ENCODE data around the gene NRIP2. TPM values are rescaled to one million over a fixed set of nuclear protein-coding genes. Genes with fewer than 3 reads are reported as not detected.

The NRIP2 gene
- total and polyA plus RNA-seq, 10 of the 15 experiments (the other 5 are each of a cell fraction or from before 2014, with no cell fraction given), result 0.04 to 0.83 (median 0.42) TPM; not detected in 7

DNA sequence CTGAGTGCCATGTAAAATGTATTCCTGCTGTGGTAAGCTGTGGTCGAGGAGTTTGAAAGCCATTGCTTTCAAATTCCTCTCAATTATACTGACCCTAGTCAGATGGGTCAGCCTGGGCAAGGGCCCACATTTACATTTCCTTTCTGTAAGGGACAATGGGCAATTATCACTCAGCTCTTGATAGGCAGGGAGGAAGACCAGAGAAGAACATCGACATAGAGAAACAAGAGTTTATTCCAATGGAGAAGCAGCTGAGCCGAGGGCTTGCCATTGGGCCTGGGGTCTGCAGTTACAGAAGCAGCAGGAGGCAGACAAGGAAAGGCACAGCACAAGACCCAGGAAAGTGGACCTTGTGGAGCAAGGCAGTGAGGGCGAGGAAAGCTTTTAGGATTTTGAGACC, 9.7 kb downstream of the NRIP2 start:
- no peak for ATAC-seq
- no peak for FAIRE-seq
- TF ChIP-seq ESRRA (IDR thresholded peaks at IDR 0.05; ENCODE audit: low read length), result no peak
- no peak for TF ChIP-seq ASH2L (IDR thresholded peaks at IDR 0.05; ENCODE audit: borderline replicate concordance, low read depth)
- TF ChIP-seq NR2C1 (IDR thresholded peaks at IDR 0.05), result no peak
- TF ChIP-seq BACH1 (IDR thresholded peaks at IDR 0.05; ENCODE audit: borderline replicate concordance), result no peak
- TF ChIP-seq MTA2 (IDR thresholded peaks at IDR 0.05; ENCODE audit: low read depth), result no peak
- TF ChIP-seq TCF12 (IDR thresholded peaks at IDR 0.05; ENCODE audit: low read depth, low read length), result no peak
- WGBS (ENCODE audit: insufficient coverage, insufficient replicate concordance, low lambda C conversion rate, missing lambda C conversion rate), result 92% methylated on average over 4 of the region's 4 CpGs
- Histone ChIP-seq H3K79me2 (ENCODE audit: control insufficient read depth, insufficient read depth, low read length) (no peaks in the 10 kb centered on the region), H3K36me3 (ENCODE audit: control insufficient read depth in 2 of 2, insufficient read depth in 2 of 2, low read length in 1 of 2) (peaks cover 3 to 18% of the 10 kb centered on the region in 2 experiments), H3K27ac (ENCODE audit: control insufficient read depth, insufficient read depth) (no peak overlapping the region), H3K27me3 (replicated peaks in 1 of 2; ENCODE audit: control insufficient read depth in 2 of 2, insufficient read depth in 2 of 2, low read length in 1 of 2) (no peaks in the 10 kb centered on the region), H4K20me1 (ENCODE audit: control insufficient read depth, insufficient read depth) (no peaks in the 10 kb centered on the region; the same call in 1 of the 2 replicates), H2AFZ (ENCODE audit: control insufficient read depth, low read depth, low read length) (no peak overlapping the region), H3K4me1 (ENCODE audit: control insufficient read depth, insufficient read depth, low read length) (no peaks in the 10 kb centered on the region), H3K4me3 (no peak overlapping the region), H3K9ac (ENCODE audit: control insufficient read depth, insufficient read depth, low read length) (no peak overlapping the region), H3K4me2 (ENCODE audit: control insufficient read depth, insufficient read depth) (no peak overlapping the region), H3K9me3 (replicated peaks; ENCODE audit: control insufficient read depth, insufficient read depth, low read length) (no peaks in the 10 kb centered on the region)
- intact Hi-C loops (cut with micrococcal nuclease; ENCODE audit: unreplicated experiment) (no loop called here), in situ Hi-C loops (cut with MboI) (no loop called here)
- POLR2A ChIA-PET, result no interaction called here
- CTCF ChIA-PET, result no interaction called here
- no peak for DNase-seq (ENCODE audit: low read depth, low spot score)
- RAD21 ChIA-PET (ENCODE audit: unreplicated experiment), result no interaction called here
- SMC1A ChIA-PET (ENCODE audit: uncharacterized antibody, unreplicated experiment), result interaction anchor here (0.6 kb wide), 1 partner anchor 49 kb away, joined by 3 read pairs; no protein-coding TSS in a partner anchor
- BruUV-seq (replicated peaks), result TSS peak; percentile 28

DNA sequence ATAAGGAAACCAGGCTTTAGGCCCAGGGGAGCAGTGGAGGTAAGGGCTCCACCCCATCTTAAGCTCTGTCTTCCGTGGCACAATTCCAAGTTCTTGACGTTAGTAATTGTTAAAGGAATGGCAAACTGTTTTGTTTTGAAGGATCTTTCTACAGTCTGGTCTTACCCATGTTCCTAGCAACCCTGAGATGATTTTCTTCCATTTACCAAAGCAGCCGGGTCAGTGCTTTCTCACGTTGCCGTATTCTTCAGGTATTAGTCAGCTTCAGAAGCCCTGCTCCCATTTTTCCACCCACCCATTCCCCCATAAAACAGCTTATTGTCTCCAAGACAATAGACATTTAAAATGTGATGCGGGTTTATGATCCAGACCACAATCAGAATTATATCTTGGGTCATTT, 10.3 kb downstream of the NRIP2 start:
- ATAC-seq (no peak), DNase-seq (ENCODE audit: low read depth, low spot score) (no peak), FAIRE-seq (no peak)
- Histone ChIP-seq H3K27ac (ENCODE audit: control insufficient read depth, insufficient read depth) (no peak overlapping the region), H3K4me2 (ENCODE audit: control insufficient read depth, insufficient read depth) (no peak overlapping the region), H3K9ac (ENCODE audit: control insufficient read depth, insufficient read depth, low read length) (no peak overlapping the region), H3K79me2 (ENCODE audit: control insufficient read depth, insufficient read depth, low read length) (no peaks in the 10 kb centered on the region), H4K20me1 (ENCODE audit: control insufficient read depth, insufficient read depth) (no peaks in the 10 kb centered on the region; the same call in 1 of the 2 replicates), H3K36me3 (ENCODE audit: control insufficient read depth in 2 of 2, insufficient read depth in 2 of 2, low read length in 1 of 2) (peaks cover 3 to 18% of the 10 kb centered on the region in 2 experiments), H3K4me3 (no peak overlapping the region), H3K4me1 (ENCODE audit: control insufficient read depth, insufficient read depth, low read length) (no peaks in the 10 kb centered on the region), H3K27me3 (replicated peaks in 1 of 2; ENCODE audit: control insufficient read depth in 2 of 2, insufficient read depth in 2 of 2, low read length in 1 of 2) (no peaks in the 10 kb centered on the region), H2AFZ (ENCODE audit: control insufficient read depth, low read depth, low read length) (no peak overlapping the region), H3K9me3 (replicated peaks; ENCODE audit: control insufficient read depth, insufficient read depth, low read length) (no peaks in the 10 kb centered on the region)
- ChIA-PET SMC1A (ENCODE audit: uncharacterized antibody, unreplicated experiment) (no interaction called here), POLR2A (no interaction called here), CTCF (no interaction called here), RAD21 (ENCODE audit: unreplicated experiment) (no interaction called here)
- no TSS peak for BruUV-seq (replicated peaks)
- TF ChIP-seq, protein P1, sequence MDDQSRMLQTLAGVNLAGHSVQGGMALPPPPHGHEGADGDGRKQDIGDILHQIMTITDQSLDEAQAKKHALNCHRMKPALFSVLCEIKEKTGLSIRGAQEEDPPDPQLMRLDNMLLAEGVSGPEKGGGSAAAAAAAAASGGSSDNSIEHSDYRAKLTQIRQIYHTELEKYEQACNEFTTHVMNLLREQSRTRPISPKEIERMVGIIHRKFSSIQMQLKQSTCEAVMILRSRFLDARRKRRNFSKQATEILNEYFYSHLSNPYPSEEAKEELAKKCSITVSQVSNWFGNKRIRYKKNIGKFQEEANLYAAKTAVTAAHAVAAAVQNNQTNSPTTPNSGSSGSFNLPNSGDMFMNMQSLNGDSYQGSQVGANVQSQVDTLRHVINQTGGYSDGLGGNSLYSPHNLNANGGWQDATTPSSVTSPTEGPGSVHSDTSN (IDR thresholded peaks at IDR 0.05; ENCODE audit: insufficient replicate concordance, low read depth, low read length), result no peak
- TF ChIP-seq, protein P2, sequence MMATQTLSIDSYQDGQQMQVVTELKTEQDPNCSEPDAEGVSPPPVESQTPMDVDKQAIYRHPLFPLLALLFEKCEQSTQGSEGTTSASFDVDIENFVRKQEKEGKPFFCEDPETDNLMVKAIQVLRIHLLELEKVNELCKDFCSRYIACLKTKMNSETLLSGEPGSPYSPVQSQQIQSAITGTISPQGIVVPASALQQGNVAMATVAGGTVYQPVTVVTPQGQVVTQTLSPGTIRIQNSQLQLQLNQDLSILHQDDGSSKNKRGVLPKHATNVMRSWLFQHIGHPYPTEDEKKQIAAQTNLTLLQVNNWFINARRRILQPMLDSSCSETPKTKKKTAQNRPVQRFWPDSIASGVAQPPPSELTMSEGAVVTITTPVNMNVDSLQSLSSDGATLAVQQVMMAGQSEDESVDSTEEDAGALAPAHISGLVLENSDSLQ (IDR thresholded peaks at IDR 0.05), result no peak
- no peak for TF ChIP-seq JUND (IDR thresholded peaks at IDR 0.05; ENCODE audit: low read depth, low read length)
- no peak for TF ChIP-seq CHD2 (IDR thresholded peaks at IDR 0.05; ENCODE audit: borderline replicate concordance, low read depth, low read length)
- intact Hi-C loops (cut with micrococcal nuclease; ENCODE audit: unreplicated experiment) (no loop called here), in situ Hi-C loops (cut with MboI) (no loop called here)
- WGBS (ENCODE audit: insufficient coverage, insufficient replicate concordance, low lambda C conversion rate, missing lambda C conversion rate), result 97% methylated on average over 6 of the region's 6 CpGs
